NK-92 (cell line): ENCODE data around the gene IFT74.

Source experiments
- DNase-seq: peaks from one replicate; lab custom pipeline; 2025; ENCODE audit not compliant: unreplicated experiment; lab: John Stamatoyannopoulos, UW

The IFT74 gene

GRCh38 chr9:26973989-26974388 is 17.8 kb downstream of the IFT74 start:
- no peak for DNase-seq

DNA sequence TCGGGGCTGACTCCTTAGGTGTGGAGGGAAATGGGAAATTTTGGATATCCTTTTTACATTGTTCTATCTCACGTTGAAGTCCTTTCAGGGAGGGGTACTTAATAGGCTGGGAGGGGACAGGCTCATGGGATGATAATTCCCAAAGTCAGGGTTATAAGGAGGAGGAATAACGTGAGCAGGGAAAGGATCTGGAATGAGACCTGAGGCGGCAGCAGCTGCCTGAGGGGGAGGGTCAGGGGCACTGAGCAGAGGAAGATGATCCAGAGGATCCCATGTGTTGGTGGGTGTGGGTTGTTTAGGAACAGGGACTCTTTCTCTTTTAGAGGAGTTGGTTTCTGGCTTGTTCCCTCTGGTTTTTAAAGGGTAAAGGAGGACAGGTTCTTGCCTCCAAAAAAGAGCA is 18.7 kb downstream of the IFT74 start:
- no peak for DNase-seq

DNA sequence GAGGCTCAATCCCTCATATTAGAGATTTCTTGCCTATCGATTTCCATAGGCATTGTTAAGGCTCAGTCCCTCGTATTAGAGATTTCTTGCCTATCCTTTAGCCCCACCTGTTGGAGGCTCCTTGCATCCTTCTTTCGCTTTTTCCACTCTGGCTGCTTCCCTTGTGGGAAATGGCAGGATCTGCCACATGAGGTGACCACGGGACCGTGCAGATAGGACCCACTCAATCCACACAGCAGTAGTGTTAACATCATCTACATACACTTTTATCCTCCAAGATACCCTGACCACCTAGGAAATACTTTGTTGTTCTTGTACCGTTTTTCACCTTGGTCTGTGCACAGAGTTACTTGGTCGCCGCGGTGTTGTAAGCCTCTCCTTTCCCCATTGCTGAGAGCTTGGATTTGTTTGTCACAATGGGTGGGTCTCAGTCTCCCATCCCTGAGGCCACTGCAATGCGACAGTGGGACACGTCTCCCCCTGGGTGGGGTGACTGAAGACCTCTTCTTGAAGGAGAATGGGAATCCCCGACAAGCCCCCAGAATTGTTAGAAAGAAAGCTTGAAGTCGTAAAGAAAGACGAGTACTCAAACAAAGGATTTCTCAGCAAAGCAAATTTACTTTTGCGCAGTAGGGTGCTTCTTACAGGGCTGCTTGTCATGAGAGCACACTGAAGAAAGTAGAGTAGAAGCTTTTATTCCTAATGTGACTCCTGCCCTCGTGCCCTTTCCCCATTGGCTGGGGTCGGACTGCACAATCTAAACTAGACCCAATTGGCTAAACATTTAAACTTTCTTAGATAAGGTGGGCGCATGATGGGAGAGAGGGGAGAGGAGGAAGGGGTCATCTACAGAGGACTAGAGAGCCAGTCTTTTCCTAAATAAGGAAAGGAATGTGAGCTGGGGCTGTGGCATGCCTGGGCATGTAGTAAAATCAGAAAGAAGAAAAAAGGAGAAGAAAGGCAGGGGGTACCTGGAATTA is 19.8 kb downstream of the IFT74 start:
- DNase-seq: no peak

DNA sequence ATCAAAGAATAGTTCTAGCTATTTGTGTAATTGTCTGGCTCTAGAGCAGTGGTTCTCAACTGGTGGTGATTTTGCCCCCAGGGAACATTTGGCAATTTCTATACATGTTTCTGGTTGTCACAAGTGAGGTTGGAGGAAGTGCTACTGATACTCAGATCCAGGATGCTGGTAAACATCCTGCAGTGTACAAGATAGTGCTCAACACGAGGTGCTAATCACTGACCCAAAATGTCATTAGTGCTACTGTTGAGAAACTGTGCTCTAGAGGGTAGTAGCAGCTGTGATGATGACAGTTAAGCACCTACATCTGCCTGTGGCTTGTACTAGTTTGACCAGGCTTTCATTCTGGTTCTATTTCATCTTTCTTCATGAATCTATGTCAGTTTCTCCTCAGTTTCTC is 27.1 kb downstream of the IFT74 start:
- DNase-seq: no peak

GRCh38 chr9:26995810-26996209 is 39.6 kb downstream of the IFT74 start:
- DNase-seq: no peak

DNA sequence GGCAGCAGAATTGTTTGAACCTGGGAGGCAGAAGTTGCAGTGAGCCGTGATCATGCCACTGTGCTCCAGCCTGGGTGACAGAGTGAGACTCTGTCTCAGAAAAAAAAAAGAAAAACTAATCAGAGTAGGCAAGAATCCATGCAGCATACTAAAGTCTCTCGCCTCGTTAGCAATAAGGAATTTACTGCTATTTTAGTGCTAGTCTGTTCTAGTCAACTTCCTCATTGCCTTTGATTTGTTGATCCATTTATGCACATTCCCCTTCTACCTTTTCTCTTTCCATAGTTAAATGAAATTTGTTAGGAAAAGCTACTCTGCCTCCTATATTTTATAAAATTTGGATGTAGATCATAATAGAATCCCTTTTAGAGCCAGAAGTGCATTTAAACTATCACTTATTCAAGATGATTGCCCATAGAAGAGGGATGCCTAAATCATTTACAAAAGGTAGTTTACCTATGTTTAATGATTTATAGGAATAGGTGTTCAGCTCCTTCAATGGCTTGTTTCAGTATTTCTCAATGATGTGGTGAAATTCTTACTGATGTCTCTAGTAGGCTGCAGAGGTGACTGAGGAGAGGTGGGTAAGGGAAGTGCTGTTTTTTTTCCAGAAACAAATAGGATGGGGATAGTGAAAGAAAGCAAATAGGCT is 47.3 kb downstream of the IFT74 start:
- no peak for DNase-seq

GRCh38 chr9:27005491-27005890 is 49.3 kb downstream of the IFT74 start, which contains the start of gene LRRC19:
Gene LRRC19, minus strand, starts transcription at chr9:27005672. Its CDS starts 5,978 bp downstream, at chr9:26999694.
- no peak for DNase-seq

GRCh38 chr9:27019589-27019988 is 63.4 kb downstream of the IFT74 start:
- no peak for DNase-seq

DNA sequence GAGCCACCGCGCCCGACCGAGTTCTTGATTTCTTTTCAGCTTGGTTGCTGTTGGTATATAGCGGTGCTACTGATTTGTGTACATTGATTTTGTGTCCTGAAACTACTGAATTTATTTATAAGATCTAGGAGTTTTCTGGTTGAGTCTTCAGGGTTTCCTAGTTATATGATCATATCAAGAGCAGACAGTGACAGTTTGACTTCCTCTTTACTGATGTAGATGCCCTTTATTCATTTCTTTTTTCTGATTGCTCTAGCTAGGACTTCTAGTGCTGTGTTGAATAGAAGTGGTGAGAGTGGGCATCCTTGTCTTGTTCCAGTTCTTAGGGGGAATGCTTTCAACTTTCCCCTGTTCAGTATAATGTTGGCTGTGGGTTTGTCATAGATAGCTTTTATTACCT is 66.7 kb downstream of the IFT74 start:
- no peak for DNase-seq

DNA sequence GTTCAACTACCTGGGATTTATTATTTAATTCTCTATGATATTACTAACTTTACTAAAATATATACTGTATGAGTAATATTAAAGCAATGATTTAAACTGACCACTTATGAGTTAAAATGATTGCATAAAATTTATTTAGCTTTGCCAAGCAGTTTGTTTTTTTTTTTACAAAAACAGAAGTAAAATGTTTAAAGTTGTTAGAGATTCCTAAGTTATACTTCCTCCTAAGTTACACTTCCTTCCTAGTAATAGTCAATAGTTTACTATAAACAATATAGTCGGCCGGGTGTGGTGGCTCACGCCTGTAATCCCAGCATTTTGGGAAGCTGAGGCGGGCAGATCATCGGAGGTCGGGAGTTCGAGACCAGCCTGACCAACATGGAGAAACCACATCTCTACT is 73.0 kb downstream of the IFT74 start:
- no peak for DNase-seq

- no peak for DNase-seq
Measured at GRCh38 chr9:27033815-27034403, 77.7 kb downstream of the IFT74 start.

DNA sequence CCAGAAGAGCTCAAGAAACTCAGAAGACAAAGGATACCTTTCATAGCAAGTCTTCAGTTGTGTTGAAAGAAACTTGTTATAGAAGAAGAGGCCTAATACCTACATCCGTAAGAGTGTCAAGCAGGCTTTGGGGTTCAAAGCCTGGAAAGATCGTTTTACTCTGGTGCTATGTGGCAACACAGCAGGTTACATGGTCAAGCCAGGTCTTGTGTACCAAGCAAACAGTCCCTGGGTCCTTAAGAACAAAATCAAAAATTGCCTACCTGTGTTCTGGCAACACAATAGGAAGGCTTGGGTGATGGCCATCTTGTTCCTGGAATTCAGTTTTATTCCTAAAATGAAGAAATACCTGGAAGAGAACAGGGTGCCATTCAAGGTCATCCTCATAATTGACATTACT is 81.3 kb downstream of the IFT74 start:
- no peak for DNase-seq

DNA sequence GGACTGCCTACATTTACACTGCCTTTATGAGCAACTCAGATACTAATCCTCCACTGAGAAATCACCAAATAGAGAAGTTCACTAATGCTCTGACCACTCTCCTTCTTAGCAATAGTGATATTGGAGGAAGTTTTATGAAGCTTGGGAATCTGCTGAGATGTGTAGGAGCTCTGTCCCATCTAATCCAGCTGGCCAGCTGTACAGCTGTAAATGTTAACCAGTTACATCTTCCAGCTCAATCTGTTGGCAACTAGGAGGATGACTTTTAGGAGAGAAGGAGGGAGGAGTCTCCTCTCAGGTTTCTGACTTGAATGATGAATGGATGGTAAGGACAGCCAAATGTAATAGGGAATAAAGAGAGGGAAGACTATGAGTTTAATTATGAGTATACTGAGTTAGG is 85.5 kb downstream of the IFT74 start:
- DNase-seq: no peak

- DNase-seq: no peak
Measured at GRCh38 chr9:27042476-27042875, 86.3 kb downstream of the IFT74 start.

GRCh38 chr9:27043176-27043575 is 87.0 kb downstream of the IFT74 start:
- no peak for DNase-seq

- no peak for DNase-seq
Measured at GRCh38 chr9:27047136-27047535, 90.9 kb downstream of the IFT74 start.

GRCh38 chr9:27053369-27054022 is 97.3 kb downstream of the IFT74 start:
- DNase-seq: no peak

GRCh38 chr9:27054125-27054524 is 97.9 kb downstream of the IFT74 start:
- DNase-seq: no peak

GRCh38 chr9:27054841-27055240 is 98.6 kb downstream of the IFT74 start:
- no peak for DNase-seq

- DNase-seq: no peak
Measured at GRCh38 chr9:27059412-27059811, 103.2 kb downstream of the IFT74 start.

DNA sequence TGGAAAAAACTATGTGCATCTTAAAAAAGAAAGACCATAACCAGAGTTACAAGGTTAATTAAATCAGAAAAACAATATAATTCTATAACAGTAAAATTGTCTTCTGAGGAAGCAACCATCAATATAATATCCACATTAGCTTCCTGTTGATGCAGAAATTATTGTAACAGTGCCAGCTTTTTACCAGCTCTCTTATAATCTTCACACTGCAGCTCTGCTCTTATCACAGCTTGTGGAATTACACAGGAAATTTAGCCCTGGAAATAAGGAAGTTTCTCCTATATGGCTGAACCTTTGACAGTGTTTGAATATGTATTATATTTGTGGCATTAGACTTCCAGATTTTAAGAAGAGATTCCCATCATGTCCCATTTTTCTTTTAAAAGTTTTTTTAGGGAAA is 103.7 kb downstream of the IFT74 start:
- no peak for DNase-seq
